Measurements from ENCODE around the gene MARCHF9. TPM values are rescaled to one million over a fixed set of nuclear protein-coding genes. Genes with fewer than 3 reads are reported as not detected.
"Not testable (repeated sequence)": the region's sequence is repeated elsewhere in the genome, so short reads cannot be mapped to it uniquely, and the experiment has no call there.

MARCHF9 gene
- total RNA-seq, 2 donors from 2014 or later = 11.1 to 13.2 TPM

DNA sequence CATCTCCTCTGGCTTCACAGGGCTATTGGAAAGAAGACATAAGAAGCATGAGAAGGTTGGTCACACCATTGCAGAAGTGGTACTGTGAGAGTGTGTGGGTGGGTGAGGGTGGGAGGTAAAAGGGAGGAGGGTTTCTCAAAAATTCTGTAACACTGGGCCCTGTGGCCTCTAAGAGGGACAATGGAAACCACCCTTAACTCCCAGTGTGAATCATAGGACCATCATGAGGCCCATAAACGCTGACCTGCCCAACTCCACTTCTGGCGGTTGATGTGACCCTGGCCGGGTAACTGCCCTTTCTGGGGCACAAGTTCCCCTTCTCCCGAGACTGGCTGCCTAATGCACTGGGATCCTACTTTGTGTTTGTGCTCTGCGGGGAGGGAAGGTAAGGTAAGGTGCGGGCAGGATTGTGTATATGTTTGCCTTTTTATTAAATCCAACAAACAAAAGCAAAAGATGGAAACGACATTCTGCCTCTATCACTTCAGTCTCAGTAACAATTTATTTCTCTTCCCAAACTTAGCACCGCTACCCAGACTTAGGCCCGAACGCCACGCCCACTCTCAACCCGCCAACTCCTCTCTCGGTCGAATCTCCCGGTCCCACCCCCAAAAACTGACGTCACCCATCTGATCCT, 16.5 kb downstream of the MARCHF9 start:
- H3K36me3 ChIP-seq = no peaks in the 10 kb centered on the region
- 2% methylated on average over 16 of the region's 16 CpGs for WGBS

GRCh38 chr12:57771873-57772428, 17.0 kb downstream of the MARCHF9 start, which contains the start of gene METTL1:
Gene METTL1, minus strand, starts transcription at chr12:57772105. Its CDS starts 22 bp downstream, at chr12:57772083.
- WGBS = 0% methylated on average over 27 of the region's 28 CpGs
- intact Hi-C loops (cut with DNase I) = no loop called here

More for the DNA sequence above, 16.5 kb downstream of the MARCHF9 start:
- Histone ChIP-seq H3K9me3 (no peaks in the 10 kb centered on the region), H3K27ac (peak overlapping the region; percentile 86 to 89), H3K4me3 (peak overlapping the region; percentile 67 to 88), H3K27me3 (replicated peaks; ENCODE audit: insufficient read depth) (no peaks in the 10 kb centered on the region), H3K4me1 (replicated peaks) (peaks cover 9% of the 10 kb centered on the region)
- peak; percentile 79 for DNase-seq (ENCODE audit: low spot score)
- TF ChIP-seq POLR2A (IDR thresholded peaks at IDR 0.05) = no peak
- TF ChIP-seq, protein P1, sequence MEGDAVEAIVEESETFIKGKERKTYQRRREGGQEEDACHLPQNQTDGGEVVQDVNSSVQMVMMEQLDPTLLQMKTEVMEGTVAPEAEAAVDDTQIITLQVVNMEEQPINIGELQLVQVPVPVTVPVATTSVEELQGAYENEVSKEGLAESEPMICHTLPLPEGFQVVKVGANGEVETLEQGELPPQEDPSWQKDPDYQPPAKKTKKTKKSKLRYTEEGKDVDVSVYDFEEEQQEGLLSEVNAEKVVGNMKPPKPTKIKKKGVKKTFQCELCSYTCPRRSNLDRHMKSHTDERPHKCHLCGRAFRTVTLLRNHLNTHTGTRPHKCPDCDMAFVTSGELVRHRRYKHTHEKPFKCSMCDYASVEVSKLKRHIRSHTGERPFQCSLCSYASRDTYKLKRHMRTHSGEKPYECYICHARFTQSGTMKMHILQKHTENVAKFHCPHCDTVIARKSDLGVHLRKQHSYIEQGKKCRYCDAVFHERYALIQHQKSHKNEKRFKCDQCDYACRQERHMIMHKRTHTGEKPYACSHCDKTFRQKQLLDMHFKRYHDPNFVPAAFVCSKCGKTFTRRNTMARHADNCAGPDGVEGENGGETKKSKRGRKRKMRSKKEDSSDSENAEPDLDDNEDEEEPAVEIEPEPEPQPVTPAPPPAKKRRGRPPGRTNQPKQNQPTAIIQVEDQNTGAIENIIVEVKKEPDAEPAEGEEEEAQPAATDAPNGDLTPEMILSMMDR (IDR thresholded peaks at IDR 0.05) = no peak
- TF ChIP-seq POLR2AphosphoS5 (IDR thresholded peaks at IDR 0.05) = no peak
- intact Hi-C loops (cut with DNase I) = no loop called here

DNA sequence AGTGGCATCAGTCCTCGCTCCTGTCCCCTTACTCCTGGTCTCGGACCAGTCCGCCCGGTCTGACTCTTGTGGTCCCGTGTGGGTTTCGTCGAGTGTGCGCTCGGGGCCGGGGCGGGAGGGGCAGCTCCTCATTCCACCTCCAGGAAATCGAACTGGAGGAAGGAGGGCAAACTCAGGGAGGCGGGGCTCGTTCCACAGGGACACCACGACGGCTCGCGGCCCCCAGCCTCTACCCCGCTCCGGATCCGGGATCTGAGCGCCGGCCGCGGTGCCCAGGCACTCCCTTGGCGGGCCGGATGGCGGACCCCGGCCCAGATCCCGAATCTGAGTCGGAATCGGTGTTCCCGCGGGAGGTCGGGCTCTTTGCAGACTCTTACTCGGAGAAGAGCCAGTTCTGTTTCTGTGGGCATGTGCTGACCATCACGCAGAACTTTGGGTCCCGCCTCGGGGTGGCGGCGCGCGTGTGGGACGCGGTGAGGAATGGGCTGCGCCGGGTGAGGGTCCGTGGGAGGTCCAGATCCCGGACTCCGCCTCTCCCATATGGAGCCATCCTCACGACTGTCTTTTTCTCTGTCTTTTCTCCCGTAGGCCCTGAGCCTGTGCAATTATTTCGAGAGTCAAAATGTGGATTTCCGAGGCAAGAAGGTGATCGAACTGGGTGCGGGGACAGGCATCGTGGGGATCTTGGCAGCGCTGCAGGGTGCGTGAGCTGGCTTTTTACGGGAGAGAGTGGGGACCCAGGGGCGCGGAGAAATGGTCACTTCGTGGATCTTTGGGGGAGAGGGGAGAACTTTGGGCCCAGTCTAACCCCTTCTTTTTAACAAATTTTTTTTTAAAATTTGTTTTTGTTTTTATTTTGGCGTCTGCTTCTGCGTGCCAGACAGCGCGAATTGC, 17.8 kb downstream of the MARCHF9 start, which contains the start of gene EEF1AKMT3:
EEF1AKMT3 (plus strand) TSS at position 186 of the 894 bp plus-strand sequence; CDS start at position 297, 111 bp downstream.
- intact Hi-C loops (cut with DNase I) = no loop called here
- peak within 1 kb of the TSS; percentile 86 to 89 for H3K27ac ChIP-seq
- peak; percentile 63 for DNase-seq (ENCODE audit: low spot score)
- no peaks in the 10 kb centered on the region for H3K9me3 ChIP-seq
- peaks cover 5% of the 10 kb centered on the region for H3K4me1 ChIP-seq (replicated peaks)
- no peaks in the 10 kb centered on the region for H3K36me3 ChIP-seq
- WGBS = under 1% methylated on average over 42 of the region's 67 CpGs
- TF ChIP-seq, protein P1 (IDR thresholded peaks at IDR 0.05) = no peak
- TF ChIP-seq POLR2AphosphoS5 (IDR thresholded peaks at IDR 0.05) = no peak
- TF ChIP-seq POLR2A (IDR thresholded peaks at IDR 0.05) = no peak
- H3K27me3 ChIP-seq (replicated peaks; ENCODE audit: insufficient read depth) = no peaks in the 10 kb centered on the region
- H3K4me3 ChIP-seq = peak within 1 kb of the TSS; percentile 67 to 88

More at GRCh38 chr12:57771873-57772428, 17.0 kb downstream of the MARCHF9 start, which contains the start of gene METTL1:
- Histone ChIP-seq H3K27ac (peak within 1 kb of the TSS; percentile 86 to 89), H3K9me3 (no peaks in the 10 kb centered on the region), H3K4me1 (replicated peaks) (peaks cover 5% of the 10 kb centered on the region), H3K4me3 (peak within 1 kb of the TSS; percentile 67 to 88), H3K27me3 (replicated peaks; ENCODE audit: insufficient read depth) (no peaks in the 10 kb centered on the region), H3K36me3 (no peaks in the 10 kb centered on the region)
- peak; percentile 96 for DNase-seq (ENCODE audit: low spot score)
- TF ChIP-seq POLR2AphosphoS5 (IDR thresholded peaks at IDR 0.05) = peak; percentile 93
- TF ChIP-seq, protein P1 (IDR thresholded peaks at IDR 0.05) = peak in 1 of 4 experiments; percentile 10
- peak; percentile 50 for TF ChIP-seq POLR2A (IDR thresholded peaks at IDR 0.05)

DNA sequence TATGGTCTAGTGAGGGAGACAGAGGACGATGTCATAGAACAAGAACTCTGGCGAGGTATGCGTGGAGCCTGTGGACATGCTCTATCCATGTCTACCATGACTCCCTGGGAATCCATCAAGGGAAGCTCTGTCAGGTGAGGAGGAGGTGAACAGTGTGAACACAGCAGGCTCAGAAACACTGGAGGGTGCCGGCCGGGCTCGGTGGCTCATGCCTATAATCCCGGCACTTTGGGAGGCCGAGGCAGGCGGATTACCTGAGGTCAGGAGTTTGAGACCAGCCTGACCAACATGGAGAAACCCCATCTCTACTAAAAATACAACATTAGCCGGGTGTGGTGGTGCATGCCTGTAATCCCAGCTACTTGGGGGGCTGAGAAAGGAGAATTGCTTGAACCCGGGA, 19.7 kb downstream of the MARCHF9 start:
- H3K4me3 ChIP-seq; H3K27me3 ChIP-seq (replicated peaks; ENCODE audit: insufficient read depth); H3K9me3 ChIP-seq; DNase-seq (ENCODE audit: low spot score); intact Hi-C loops (cut with DNase I); H3K27ac ChIP-seq; H3K36me3 ChIP-seq; H3K4me1 ChIP-seq (replicated peaks): not testable (repeated sequence)
- 89% methylated on average over 11 of the region's 11 CpGs for WGBS

DNA sequence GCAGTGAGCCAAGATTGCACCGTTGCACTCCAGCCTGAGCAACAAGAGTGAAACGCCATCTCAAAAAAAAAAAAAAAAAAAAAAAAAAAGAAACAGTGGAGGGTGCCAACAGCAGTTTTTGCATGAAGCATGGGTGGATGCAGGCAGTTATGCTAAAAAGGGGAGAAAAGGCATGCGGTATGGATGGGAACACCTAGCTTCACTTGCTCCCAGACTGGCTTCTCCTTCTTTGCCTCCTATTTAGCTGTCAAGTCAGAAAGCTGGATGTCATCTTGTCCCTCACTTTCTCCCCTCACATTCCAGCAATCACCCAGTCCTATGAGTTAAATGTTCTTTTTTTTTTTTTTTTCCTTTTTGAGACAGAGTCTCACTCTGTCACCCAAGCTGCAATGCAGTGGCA, 20.1 kb downstream of the MARCHF9 start:
- intact Hi-C loops (cut with DNase I) = no loop called here
- DNase-seq (ENCODE audit: low spot score) = no peak
- no peaks in the 10 kb centered on the region for H3K9me3 ChIP-seq
- no peak overlapping the region for H3K4me3 ChIP-seq
- no peaks in the 10 kb centered on the region for H3K36me3 ChIP-seq
- peaks cover 5% of the 10 kb centered on the region for H3K4me1 ChIP-seq (replicated peaks)
- TF ChIP-seq POLR2AphosphoS5 (IDR thresholded peaks at IDR 0.05) = no peak
- TF ChIP-seq, protein P1 (IDR thresholded peaks at IDR 0.05) = no peak
- TF ChIP-seq POLR2A (IDR thresholded peaks at IDR 0.05) = no peak
- WGBS = 77% methylated on average over 3 of the region's 3 CpGs
- H3K27ac ChIP-seq = no peak overlapping the region
- no peaks in the 10 kb centered on the region for H3K27me3 ChIP-seq (replicated peaks; ENCODE audit: insufficient read depth)

Data from prostate gland (tissue), 2 donors.